ENCODE data around the gene GSG1L.

DNA sequence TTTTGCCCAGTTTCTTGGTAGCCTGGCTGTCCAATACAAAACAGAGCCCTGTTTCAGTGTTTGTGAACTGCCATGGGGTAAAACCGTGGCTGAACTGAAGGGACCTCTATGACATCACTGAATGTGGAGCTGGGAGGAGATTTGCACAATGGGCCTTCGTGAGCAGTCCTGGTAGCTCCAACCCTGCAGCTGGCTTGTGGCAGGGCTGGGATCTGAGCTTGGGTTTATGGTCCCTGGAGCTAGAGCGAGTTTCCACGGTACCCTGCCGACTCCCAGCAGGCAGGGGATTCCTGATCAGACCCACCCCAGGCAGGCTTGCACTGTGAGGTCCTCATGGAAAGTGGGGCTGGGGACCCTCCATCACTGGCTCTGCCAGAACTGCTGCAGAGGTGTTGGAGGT is 247.0 kb downstream of the GSG1L start:
- TF ChIP-seq CTCF (IDR thresholded peaks at IDR 0.05; ENCODE audit: poor library complexity) (no peak), EZH2 (IDR thresholded peaks at IDR 0.05; ENCODE audit: borderline replicate concordance) (no peak)
